Activated B cell treated with CpG ODN at 0.5 μM for 24 hours (primary cell): ENCODE measurements around the gene SMIM32. TPM values are rescaled to one million over a fixed set of nuclear protein-coding genes. Genes with fewer than 3 reads are reported as not detected.

ENCODE experiments used
- ATAC-seq: fragments of 200-7000 bp; cut with Tn5 transposase; one replicate; pipeline ENCODE4 v1.10.0; 2021; ENCODE audit warnings: low read depth, mild to moderate bottlenecking, moderate library complexity
- CTCF ChIA-PET: fragments of 350-600 bp; sonication (Branson Sonifier 250); formaldehyde crosslinking; loops from one replicate; lab custom pipeline; 2021; ENCODE audit warnings: antibody characterized with exemption; lab: Charles Lee
- POLR2A ChIA-PET: fragments of 350-600 bp; sonication (Branson Sonifier 250); formaldehyde crosslinking; loops from one replicate; lab custom pipeline; 2021; ENCODE audit warnings: antibody characterized with exemption; lab: Charles Lee
- DNase-seq: peaks from one replicate; pipeline ENCODE4 v3.0.0; 2022
- H3K27ac Mint-ChIP-seq: one replicate; pipeline ENCODE4 v1.8.0; 2020; ENCODE audit warnings: mixed read lengths
- H3K27me3 Mint-ChIP-seq: one replicate; pipeline ENCODE4 v1.8.0; 2021; ENCODE audit warnings: mixed read lengths
- H3K36me3 Mint-ChIP-seq: one replicate; pipeline ENCODE4 v1.8.0; 2021; ENCODE audit warnings: low read depth, mixed read lengths
- H3K4me1 Mint-ChIP-seq: one replicate; pipeline ENCODE4 v1.8.0; 2021; ENCODE audit warnings: mixed read lengths
- H3K4me3 Mint-ChIP-seq: one replicate; pipeline ENCODE4 v1.8.0; 2020; ENCODE audit warnings: mild to moderate bottlenecking, mixed read lengths
- H3K9me3 Mint-ChIP-seq: one replicate; pipeline ENCODE4 v1.8.0; 2020; ENCODE audit warnings: mixed read lengths
- intact Hi-C: fragments of 100-400 bp; cut with micrococcal nuclease; formaldehyde crosslinking; loops from one replicate; pipeline ENCODE4 v1.15.1; 2024
- total RNA-seq: library from RNA; stranded (reverse); gene quantifications from 2 replicates; pipeline ENCODE4 v1.2.3, GENCODE V29; 2022
- TF ChIP-seq, protein P1 (sequence below): fragments of 200-600 bp; IDR thresholded peaks from one replicate; pipeline ENCODE4 v1.8.0; 2022; ENCODE audit warnings: antibody characterized with exemption, mild to moderate bottlenecking

The SMIM32 gene
- total RNA-seq, 1 donor from 2014 or later: not detected

DNA sequence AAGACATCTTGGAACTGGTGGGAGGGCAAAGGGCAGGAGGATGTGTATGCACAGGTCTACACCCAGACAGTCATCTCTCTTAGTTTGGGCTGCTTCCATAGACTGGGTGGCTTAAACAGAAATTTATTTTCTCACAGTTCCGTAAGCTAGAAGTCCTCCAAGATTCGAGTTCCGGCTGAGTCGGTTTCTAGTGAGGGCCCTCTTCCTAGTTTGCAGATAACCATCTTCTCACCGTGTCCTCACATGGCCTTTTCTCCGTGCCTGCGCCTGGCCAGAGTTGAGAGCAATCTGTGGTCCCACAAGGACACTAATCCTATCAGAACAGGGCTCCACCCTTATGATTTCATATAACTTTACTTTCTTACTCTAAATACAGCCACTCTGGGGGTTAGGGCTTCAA lies 4.1 kb downstream of the SMIM32 start:
- ATAC-seq (no peak), DNase-seq (no peak)
- intact Hi-C loops: no loop called here
- H3K9me3 Mint-ChIP-seq: no peaks in the 10 kb centered on the region
- H3K4me1 Mint-ChIP-seq: peaks cover 8% of the 10 kb centered on the region
- H3K36me3 Mint-ChIP-seq: peaks cover 25% of the 10 kb centered on the region
- no peak overlapping the region for H3K4me3 Mint-ChIP-seq
- TF ChIP-seq, protein P1, sequence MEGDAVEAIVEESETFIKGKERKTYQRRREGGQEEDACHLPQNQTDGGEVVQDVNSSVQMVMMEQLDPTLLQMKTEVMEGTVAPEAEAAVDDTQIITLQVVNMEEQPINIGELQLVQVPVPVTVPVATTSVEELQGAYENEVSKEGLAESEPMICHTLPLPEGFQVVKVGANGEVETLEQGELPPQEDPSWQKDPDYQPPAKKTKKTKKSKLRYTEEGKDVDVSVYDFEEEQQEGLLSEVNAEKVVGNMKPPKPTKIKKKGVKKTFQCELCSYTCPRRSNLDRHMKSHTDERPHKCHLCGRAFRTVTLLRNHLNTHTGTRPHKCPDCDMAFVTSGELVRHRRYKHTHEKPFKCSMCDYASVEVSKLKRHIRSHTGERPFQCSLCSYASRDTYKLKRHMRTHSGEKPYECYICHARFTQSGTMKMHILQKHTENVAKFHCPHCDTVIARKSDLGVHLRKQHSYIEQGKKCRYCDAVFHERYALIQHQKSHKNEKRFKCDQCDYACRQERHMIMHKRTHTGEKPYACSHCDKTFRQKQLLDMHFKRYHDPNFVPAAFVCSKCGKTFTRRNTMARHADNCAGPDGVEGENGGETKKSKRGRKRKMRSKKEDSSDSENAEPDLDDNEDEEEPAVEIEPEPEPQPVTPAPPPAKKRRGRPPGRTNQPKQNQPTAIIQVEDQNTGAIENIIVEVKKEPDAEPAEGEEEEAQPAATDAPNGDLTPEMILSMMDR: no peak
- no peak overlapping the region for H3K27ac Mint-ChIP-seq
- POLR2A ChIA-PET: no interaction called here
- H3K27me3 Mint-ChIP-seq: peaks cover 18% of the 10 kb centered on the region
- CTCF ChIA-PET: no interaction called here

DNA sequence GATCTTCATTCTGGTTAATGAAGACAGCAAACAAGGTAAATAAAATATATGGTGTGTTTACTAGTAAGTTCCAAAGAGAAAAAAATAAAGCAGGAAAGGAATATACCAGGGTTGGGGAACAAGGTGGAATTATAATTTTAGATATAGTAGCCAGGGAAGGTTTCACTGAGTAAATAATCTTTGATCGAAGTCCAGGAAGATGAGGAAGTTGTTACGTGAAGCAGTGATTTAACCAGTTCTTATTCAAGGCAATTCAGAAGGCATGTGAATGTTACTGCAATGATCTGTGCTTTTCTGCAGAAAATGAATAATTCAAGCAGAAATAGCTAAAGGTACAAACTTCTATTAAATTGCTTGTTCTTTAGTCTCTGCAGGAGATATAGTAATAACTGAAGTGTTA lies 6.2 kb downstream of the SMIM32 start:
- TF ChIP-seq, protein P1: no peak
- intact Hi-C loops: no loop called here
- peaks cover 25% of the 10 kb centered on the region for H3K36me3 Mint-ChIP-seq
- POLR2A ChIA-PET: no interaction called here
- H3K27me3 Mint-ChIP-seq: peaks cover 9% of the 10 kb centered on the region
- ATAC-seq: no peak
- no peak for DNase-seq
- H3K9me3 Mint-ChIP-seq: no peaks in the 10 kb centered on the region
- CTCF ChIA-PET: no interaction called here
- H3K4me3 Mint-ChIP-seq: no peak overlapping the region
- peaks cover 3% of the 10 kb centered on the region for H3K4me1 Mint-ChIP-seq
- H3K27ac Mint-ChIP-seq: no peak overlapping the region

DNA sequence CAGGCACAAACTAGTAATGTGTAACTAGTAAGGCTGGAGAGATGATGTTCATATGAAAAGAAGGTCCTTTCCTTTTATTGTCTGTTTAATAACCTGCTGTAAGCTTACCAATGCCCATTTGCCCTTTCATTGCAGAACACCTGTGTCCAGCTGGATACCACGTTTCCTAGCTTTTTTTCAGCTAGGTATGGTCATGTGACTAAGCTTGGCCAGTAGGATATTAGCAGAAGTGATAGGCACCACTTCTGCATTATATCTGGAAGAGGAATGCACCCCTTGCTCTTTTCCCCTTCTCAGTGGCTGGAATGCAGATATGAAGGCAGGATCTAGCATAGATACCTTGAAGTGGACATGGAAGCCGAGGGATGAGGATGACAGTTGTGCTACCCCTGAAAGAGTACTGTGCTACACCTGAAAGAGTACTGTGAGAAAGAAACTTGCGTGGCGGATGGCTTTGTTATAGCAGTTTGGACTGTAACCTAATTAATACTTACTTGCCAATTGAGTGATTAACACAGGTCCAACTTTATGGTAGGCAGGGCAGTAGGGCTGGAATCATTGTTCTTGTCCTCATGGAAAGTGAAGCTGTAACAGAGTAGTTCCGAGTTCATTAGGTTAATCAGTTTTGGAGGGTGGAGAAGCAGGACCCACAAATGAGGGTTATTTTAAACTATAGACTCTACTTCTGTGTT lies 6.8 kb downstream of the SMIM32 start:
- ChIA-PET POLR2A (no interaction called here), CTCF (no interaction called here)
- H3K27me3 Mint-ChIP-seq: peaks cover 3% of the 10 kb centered on the region
- H3K9me3 Mint-ChIP-seq: no peaks in the 10 kb centered on the region
- ATAC-seq: no peak
- no peak overlapping the region for H3K4me3 Mint-ChIP-seq
- TF ChIP-seq, protein P1: no peak
- no peak overlapping the region for H3K27ac Mint-ChIP-seq
- H3K36me3 Mint-ChIP-seq: peaks cover 27% of the 10 kb centered on the region
- intact Hi-C loops: no loop called here
- no peak for DNase-seq
- H3K4me1 Mint-ChIP-seq: no peaks in the 10 kb centered on the region

DNA sequence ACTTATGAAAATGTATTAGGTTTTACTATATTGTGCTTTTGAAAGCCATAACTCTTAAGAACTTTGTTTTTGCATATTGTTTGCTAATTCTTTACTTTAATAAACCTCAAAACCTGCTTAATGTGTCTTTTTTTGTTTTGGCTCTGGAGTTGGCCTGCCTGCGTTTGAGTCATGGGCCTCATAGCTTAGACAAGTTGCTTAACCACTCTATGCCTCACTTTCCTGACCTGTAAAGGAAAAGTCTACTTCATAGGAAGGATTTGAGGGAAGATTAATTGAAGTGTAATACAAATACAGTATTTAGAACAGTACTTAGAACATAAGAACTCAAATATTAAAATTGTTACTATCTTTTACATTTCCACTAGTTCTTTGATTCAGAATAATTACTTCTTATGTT lies 10.3 kb downstream of the SMIM32 start:
- Mint-ChIP-seq H3K4me1 (no peaks in the 10 kb centered on the region), H3K9me3 (no peaks in the 10 kb centered on the region), H3K36me3 (peaks cover 34% of the 10 kb centered on the region), H3K4me3 (no peak overlapping the region), H3K27ac (no peak overlapping the region), H3K27me3 (no peaks in the 10 kb centered on the region)
- TF ChIP-seq, protein P1: no peak
- DNase-seq (no peak), ATAC-seq (no peak)
- intact Hi-C loops: no loop called here
- CTCF ChIA-PET: no interaction called here
- POLR2A ChIA-PET: no interaction called here

DNA sequence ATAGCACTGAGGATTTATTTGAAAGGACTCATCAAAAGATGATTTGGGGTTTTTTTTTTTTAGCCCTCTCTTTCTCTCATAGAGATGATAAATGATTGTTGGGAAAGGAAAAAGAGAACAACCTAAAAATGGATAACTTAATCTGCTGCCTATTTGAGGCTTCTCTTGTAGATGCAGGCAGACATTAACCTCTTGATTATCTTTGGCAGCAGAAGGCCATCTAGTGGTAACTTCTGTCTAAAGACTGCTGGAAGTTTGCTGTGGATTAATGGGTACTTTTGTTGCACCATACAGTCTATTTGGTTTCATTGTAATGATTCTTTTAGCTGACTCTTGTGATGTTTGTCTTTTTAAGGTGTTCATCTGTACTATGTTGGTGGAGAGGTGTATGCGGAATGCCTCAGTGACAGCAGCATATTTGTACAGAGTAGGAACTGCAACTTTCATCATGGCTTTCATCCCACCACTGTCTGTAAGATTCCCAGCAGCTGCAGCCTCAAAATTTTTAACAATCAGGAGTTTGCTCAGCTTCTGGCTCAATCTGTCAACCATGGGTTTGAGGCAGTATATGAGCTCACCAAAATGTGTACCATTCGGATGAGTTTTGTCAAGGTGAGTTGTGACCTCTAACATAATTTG lies 18.8 kb downstream of the SMIM32 start:
- ATAC-seq: no peak
- Mint-ChIP-seq H3K4me3 (no peak overlapping the region), H3K4me1 (no peaks in the 10 kb centered on the region), H3K36me3 (peaks cover 62% of the 10 kb centered on the region), H3K27ac (no peak overlapping the region), H3K27me3 (no peaks in the 10 kb centered on the region), H3K9me3 (no peaks in the 10 kb centered on the region)
- DNase-seq: no peak
- intact Hi-C loops: loop anchor here (1.0 kb wide), 3 partner anchors 197 to 287 kb away; no protein-coding TSS in a partner anchor
- ChIA-PET POLR2A (no interaction called here), CTCF (interaction anchor here (0.7 to 2.1 kb wide), 2 partner anchors 229 to 343 kb away, joined by 3 to 11 read pairs; no protein-coding TSS in a partner anchor)
- TF ChIP-seq, protein P1: no peak
